K562 (cell line): ENCODE results near the gene CGREF1. TPM values are rescaled to one million over a fixed set of nuclear protein-coding genes. Genes with fewer than 3 reads are reported as not detected.

Experiments used
- ARHGAP35 ChIP-seq: fragments of 450-650 bp; IDR thresholded peaks from 2 replicates; pipeline ENCODE4 v1.6.1; 2018; ENCODE audit not compliant: partially characterized antibody
- CAMTA2 ChIP-seq: fragments of 250-450 bp; sonication (Bioruptor Pico); conservative IDR thresholded peaks from 2 replicates; pipeline ENCODE4 v1.5.1; 2022
- GATAD2A ChIP-seq: fragments of 450-650 bp; IDR thresholded peaks from 2 replicates; pipeline ENCODE4 v1.6.1; 2017
- GATAD2B ChIP-seq: fragments of 450-650 bp; IDR thresholded peaks from 2 replicates; pipeline ENCODE4 v1.6.1; 2017; ENCODE audit warnings: mild to moderate bottlenecking, borderline replicate concordance
- HEY1 ChIP-seq: fragments of 250-450 bp; sonication (Bioruptor Pico); IDR thresholded peaks from 2 replicates; pipeline ENCODE4 v1.5.0; 2020; ENCODE audit warnings: mild to moderate bottlenecking, moderate library complexity, borderline replicate concordance
- MCM7 ChIP-seq, 2 experiments: fragments of 450-650 bp; IDR thresholded peaks; 2 replicates each; pipeline ENCODE4 v1.6.1; 2016 to 2018
- PHTF2 ChIP-seq: fragments of 250-450 bp; sonication (Bioruptor Pico); IDR thresholded peaks from 2 replicates; pipeline ENCODE4 v1.5.0; 2021; ENCODE audit warnings: mild to moderate bottlenecking
- POLR2A ChIP-seq: fragments of 450-650 bp; conservative IDR thresholded peaks from 2 replicates; pipeline ENCODE4 v1.6.1; 2016
- POLR2G ChIP-seq: fragments of 200-400 bp; formaldehyde crosslinking; IDR thresholded peaks from 2 replicates; pipeline ENCODE4 v1.6.1; 2017; ENCODE audit warnings: low read depth, mild to moderate bottlenecking, antibody characterized with exemption, low read length, moderate library complexity
- POU5F1 ChIP-seq: fragments of 150-350 bp; IDR thresholded peaks from 2 replicates; pipeline ENCODE4 v1.6.1; 2014; ENCODE audit warnings: borderline replicate concordance, low read length, low read depth, mild to moderate bottlenecking; ENCODE audit not compliant: partially characterized antibody
- PRPF4 ChIP-seq: fragments of 200-400 bp; formaldehyde crosslinking; IDR thresholded peaks from one replicate; pipeline ENCODE4 v1.6.1; 2017; ENCODE audit warnings: low read length, low read depth, mild to moderate bottlenecking; ENCODE audit not compliant: insufficient read depth, poor library complexity, severe bottlenecking
- RAD21 ChIP-seq, 2 experiments: fragments of 250-450 bp in 1 of 2; fragments of 450-650 bp in 1 of 2; sonication (Bioruptor Pico) in 1 of 2; formaldehyde crosslinking in 1 of 2; IDR thresholded peaks in 1 of 2; conservative IDR thresholded peaks in 1 of 2; 2 replicates each; pipeline versions ENCODE4 v1.4.0 to v1.8.0; 2020 to 2022; ENCODE audit warnings: mild to moderate bottlenecking in 2 of 2, moderate library complexity in 1 of 2
- RBBP5 ChIP-seq: fragments of 200-600 bp; sonication (generic); IDR thresholded peaks from 2 replicates; pipeline ENCODE4 v1.6.1; 2012; ENCODE audit warnings: borderline replicate concordance, mild to moderate bottlenecking, low read length, control low read depth, inconsistent platforms; ENCODE audit not compliant: insufficient read depth, poor library complexity, severe bottlenecking
- RBFOX2 ChIP-seq: fragments of 200-400 bp; formaldehyde crosslinking; IDR thresholded peaks from 2 replicates; pipeline ENCODE4 v1.6.1; 2017; ENCODE audit warnings: low read depth, mild to moderate bottlenecking, low read length, moderate library complexity
- RBM39 ChIP-seq: fragments of 200-400 bp; formaldehyde crosslinking; optimal IDR thresholded peaks from 2 replicates; pipeline ENCODE3; 2018; ENCODE audit warnings: low read depth, low read length
- U2AF1 ChIP-seq: fragments of 200-400 bp; formaldehyde crosslinking; optimal IDR thresholded peaks from 2 replicates; pipeline ENCODE3; 2017; ENCODE audit warnings: mild to moderate bottlenecking, low read depth, low read length, moderate library complexity
- ZBTB5 ChIP-seq: fragments of 450-650 bp; IDR thresholded peaks from 2 replicates; pipeline ENCODE4 v1.6.1; 2017; ENCODE audit warnings: antibody characterized with exemption
- ZNF146 ChIP-seq: IDR thresholded peaks from one replicate; pipeline ENCODE4 v1.6.1; 2018; ENCODE audit warnings: missing compliant biosample characterization; ENCODE audit not compliant: unreplicated experiment
- polyA plus RNA-seq, 8 experiments: library from polyadenylated mRNA; depleted of rRNA in 4 of 8; stranded (reverse) in 5 of 8; unstranded in 3 of 8; fragments of >200 nt; fragmentation: Nextera tagmentation in 2 of 8; fragmentation: Illumina TruSeq in 1 of 8; extraction: Ambion mirVana in 2 of 8; extraction: Trizol in 1 of 8; gene quantifications; 2 replicates each; pipeline versions ENCODE4 v1.2.1 to v1.2.3, GENCODE V29; 2011 to 2014; ENCODE audit warnings: inconsistent platforms in 1 of 8, missing spikeins in 1 of 8
- total RNA-seq, 7 experiments: library from RNA; depleted of rRNA in 6 of 7; stranded (reverse); fragments of >200 nt in 6 of 7; fragmentation: Illumina TruSeq in 2 of 7; extraction: Trizol in 2 of 7; gene quantifications; 2 replicates each; pipeline versions ENCODE4 v1.2.1 to v1.2.3, GENCODE V29; 2011 to 2021; ENCODE audit warnings: low replicate concordance in 1 of 7
- TF ChIP-seq, protein P1 (sequence below): sonication (generic); IDR thresholded peaks from 2 replicates; pipeline ENCODE4 v1.6.1; 2016
- TF ChIP-seq, protein P2 (sequence below), 3 experiments: fragments of 200-800 bp in 1 of 3; sonication (Bioruptor generic) in 1 of 3; sonication (generic) in 1 of 3; formaldehyde crosslinking in 1 of 3; IDR thresholded peaks; 2 replicates each; pipeline versions ENCODE4 v1.6.1 to v1.8.0; 2016 to 2022; ENCODE audit warnings: mild to moderate bottlenecking in 2 of 3, missing compliant biosample characterization in 2 of 3, missing genetic modification characterization in 2 of 3, missing genetic modification reagents in 1 of 3
- TF ChIP-seq, protein P3 (sequence below): sonication (generic); formaldehyde crosslinking; IDR thresholded peaks from 2 replicates; pipeline ENCODE4 v1.8.0; 2022; ENCODE audit warnings: mild to moderate bottlenecking, missing genetic modification reagents

The CGREF1 gene
- total and polyA plus RNA-seq, 9 of the 15 experiments (the other 6 are each of a cell fraction or from before 2014, with no cell fraction given) = 0.07 to 0.50 (median 0.37) TPM

DNA sequence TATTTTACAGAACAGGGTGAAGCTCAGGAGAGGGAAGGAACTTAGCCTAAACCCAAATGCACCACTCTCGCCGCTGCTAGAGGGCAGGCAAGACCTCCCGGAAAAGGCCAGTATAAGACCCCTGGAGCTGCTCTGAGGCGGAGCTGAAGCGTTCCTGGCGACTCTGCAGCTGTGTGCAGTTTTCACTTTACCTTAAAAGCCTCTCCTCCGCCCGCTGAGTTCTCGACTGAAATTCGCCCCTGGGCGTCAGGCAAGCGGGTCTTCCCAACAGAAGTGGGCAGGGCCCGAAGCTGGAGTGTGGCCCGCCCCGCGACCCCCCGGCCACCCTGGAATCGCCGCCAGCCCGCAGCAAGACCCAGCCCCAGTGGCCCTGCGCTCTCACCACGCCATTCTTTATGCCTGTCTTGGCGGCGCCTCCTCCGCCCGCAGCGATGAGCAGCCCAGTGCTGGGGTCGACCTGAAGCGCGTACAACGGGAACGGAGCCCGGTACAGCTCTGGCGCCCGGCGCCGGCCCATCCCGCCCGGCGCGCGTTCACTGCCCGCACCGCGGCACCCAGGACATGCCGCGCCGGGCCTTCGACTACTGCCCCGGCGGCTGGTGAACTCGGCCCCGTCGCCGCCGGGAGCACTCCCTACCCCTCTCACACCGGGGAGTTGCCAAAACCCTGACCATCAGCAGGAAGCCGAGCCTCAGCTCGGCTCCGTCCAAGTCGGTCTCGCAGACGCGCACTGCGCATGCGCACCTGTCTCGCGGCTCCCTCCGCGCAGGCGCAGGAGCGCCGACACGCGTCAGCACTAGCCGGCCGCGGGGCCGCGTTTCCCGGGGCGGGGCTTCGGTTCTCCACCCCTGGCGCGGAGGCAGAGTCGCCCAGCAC lies 15.2 kb upstream of the CGREF1 start, which contains the start of gene PREB (continued):
- TF ChIP-seq, protein P1, sequence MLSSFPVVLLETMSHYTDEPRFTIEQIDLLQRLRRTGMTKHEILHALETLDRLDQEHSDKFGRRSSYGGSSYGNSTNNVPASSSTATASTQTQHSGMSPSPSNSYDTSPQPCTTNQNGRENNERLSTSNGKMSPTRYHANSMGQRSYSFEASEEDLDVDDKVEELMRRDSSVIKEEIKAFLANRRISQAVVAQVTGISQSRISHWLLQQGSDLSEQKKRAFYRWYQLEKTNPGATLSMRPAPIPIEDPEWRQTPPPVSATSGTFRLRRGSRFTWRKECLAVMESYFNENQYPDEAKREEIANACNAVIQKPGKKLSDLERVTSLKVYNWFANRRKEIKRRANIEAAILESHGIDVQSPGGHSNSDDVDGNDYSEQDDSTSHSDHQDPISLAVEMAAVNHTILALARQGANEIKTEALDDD = no peak
- TF ChIP-seq, protein P2, sequence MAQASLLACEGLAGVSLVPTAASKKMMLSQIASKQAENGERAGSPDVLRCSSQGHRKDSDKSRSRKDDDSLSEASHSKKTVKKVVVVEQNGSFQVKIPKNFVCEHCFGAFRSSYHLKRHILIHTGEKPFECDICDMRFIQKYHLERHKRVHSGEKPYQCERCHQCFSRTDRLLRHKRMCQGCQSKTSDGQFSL (CRISPR knock-in tag; IDR thresholded peaks at IDR 0.05) = no peak
- TF ChIP-seq, protein P2 (tag; IDR thresholded peaks at IDR 0.05) = no peak
- TF ChIP-seq ZBTB5 (no peak), RBFOX2 (peak; percentile 91), PRPF4 (no peak), ARHGAP35 (no peak), POLR2A (peak; percentile 86), PHTF2 (CRISPR knock-in tag) (no peak), GATAD2A (no peak), HEY1 (CRISPR knock-in tag) (no peak), GATAD2B (no peak), POU5F1 (peak; percentile 93), POLR2G (peak; percentile 90), MCM7 (IDR thresholded peaks at IDR 0.05) (no peak), CAMTA2 (no peak), RBM39 (no peak), RBBP5 (peak; percentile 52), RAD21 (CRISPR knock-in tag; conservative IDR thresholded peaks at IDR 0.05 in 1 of 2, IDR thresholded peaks at IDR 0.05 in 1 of 2) (peak in 1 of 2 experiments; percentile 32; a peak in 2 of 4 replicates), ZNF146 (CRISPR knock-in tag) (no peak), U2AF1 (no peak)
- TF ChIP-seq, protein P3, sequence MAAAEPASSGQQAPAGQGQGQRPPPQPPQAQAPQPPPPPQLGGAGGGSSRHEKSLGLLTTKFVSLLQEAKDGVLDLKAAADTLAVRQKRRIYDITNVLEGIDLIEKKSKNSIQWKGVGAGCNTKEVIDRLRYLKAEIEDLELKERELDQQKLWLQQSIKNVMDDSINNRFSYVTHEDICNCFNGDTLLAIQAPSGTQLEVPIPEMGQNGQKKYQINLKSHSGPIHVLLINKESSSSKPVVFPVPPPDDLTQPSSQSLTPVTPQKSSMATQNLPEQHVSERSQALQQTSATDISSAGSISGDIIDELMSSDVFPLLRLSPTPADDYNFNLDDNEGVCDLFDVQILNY (CRISPR knock-in tag) = no peak
